OCI-LY1 (cell line): ENCODE measurements around the gene PRKAR2A.

Experiments
- CTCF ChIP-seq: fragments of 200-600 bp; sonication (generic), shearing (Covaris generic); IDR thresholded peaks from 2 replicates; pipeline ENCODE4 v1.5.1; 2017; ENCODE audit warnings: mild to moderate bottlenecking, antibody characterized with exemption, low read length, moderate library complexity, mixed read lengths
- EZH2 ChIP-seq: fragments of 200-600 bp; sonication (generic), shearing (Covaris generic); IDR thresholded peaks from 2 replicates; pipeline ENCODE4 v1.8.0; 2017; ENCODE audit warnings: borderline replicate concordance, mixed run types, mild to moderate bottlenecking, antibody characterized with exemption, low read length, moderate library complexity, mixed read lengths

- TF ChIP-seq CTCF = no peak
- TF ChIP-seq EZH2 = no peak
Observed at GRCh38 chr3:48797626-48798025, 50.0 kb downstream of the PRKAR2A start.
